Measurements from ENCODE around the gene PLEKHG4B.

- TF ChIP-seq POLR2A (IDR thresholded peaks at IDR 0.05; ENCODE audit: low read length) (no peak), GATA1 (IDR thresholded peaks at IDR 0.05; ENCODE audit: low read depth, low read length) (no peak)
Observed at GRCh38 chr5:201672-202071, 109.7 kb downstream of the PLEKHG4B start.
